ENCODE results near the gene UBASH3A.

UBASH3A gene

GRCh38 chr21:42411197-42411869, 7.6 kb downstream of the UBASH3A start:
- no peak for DNase-seq (ENCODE audit: low read depth)

DNA sequence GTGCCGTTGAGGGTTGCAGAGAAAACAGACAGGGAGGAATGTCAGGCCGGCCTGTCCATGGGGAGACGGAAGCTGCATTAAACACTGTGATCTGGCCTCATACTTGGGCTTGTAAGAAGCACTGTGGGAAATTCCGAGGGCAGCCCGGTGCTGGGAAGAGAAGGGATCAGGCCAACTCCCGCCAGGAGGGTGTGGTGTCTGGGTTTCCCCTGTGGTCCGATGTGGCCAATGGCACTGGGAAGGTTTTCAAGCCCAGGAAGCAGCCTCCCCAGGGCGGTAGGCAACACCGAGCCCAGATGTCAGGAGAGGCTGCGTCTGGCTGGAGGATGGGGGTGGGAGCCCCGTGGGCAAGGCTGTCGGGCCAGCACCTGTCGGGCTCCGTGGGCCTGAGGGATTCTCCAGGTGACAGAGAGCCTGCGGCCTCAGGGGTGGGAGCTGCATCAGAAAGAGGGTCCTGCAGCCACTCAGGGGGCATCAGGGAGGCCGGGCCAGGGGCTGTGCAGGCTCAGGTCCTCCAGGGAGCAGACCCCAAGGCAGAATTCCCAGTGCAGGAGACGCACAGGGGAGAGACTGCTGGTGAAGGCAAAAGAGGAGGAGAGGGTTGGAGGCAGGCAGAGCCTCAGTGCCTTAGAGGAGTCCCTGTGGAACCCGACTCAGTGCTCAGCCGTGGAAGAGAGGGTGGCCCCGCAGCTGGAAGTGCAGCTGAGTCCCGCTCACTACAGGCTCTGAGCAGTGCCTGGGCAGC, 8.4 kb downstream of the UBASH3A start:
- DNase-seq (ENCODE audit: low read depth): no peak

DNA sequence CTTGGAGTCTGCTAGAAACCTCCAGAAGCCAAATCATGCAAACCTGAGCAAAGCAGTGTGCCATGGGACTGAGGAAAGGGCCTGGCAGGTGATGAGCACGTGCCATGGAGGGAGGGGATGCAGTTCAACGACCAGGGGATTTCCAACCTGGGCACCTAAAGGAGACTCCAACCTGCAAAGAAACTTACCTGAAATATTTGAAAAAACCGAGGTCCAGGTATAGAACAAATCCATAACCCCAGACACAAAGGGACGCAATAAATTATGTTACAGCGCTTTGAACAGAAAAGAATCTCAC, 8.9 kb downstream of the UBASH3A start:
- no peak for DNase-seq (ENCODE audit: low read depth)

DNA sequence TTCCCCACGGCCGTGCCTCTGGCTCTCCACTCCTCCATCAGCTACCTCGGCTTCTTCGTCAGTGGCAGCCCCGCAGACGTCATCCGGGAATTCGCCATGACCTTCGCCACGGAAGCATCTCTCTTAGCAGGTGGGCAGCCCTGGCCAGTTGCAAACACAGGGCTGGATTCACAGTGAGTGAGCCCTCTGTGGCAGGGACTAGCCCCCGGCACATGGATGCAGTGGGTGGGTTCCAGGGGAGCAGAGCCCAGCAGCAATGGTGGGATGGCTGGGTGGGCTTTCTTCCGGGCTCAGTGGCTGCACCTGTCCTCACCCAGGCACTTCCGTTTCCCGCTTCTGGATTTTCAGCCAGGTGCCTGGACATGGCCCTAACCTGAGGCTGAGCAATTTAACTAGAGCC, 9.4 kb downstream of the UBASH3A start:
- no peak for DNase-seq (ENCODE audit: low read depth)

DNA sequence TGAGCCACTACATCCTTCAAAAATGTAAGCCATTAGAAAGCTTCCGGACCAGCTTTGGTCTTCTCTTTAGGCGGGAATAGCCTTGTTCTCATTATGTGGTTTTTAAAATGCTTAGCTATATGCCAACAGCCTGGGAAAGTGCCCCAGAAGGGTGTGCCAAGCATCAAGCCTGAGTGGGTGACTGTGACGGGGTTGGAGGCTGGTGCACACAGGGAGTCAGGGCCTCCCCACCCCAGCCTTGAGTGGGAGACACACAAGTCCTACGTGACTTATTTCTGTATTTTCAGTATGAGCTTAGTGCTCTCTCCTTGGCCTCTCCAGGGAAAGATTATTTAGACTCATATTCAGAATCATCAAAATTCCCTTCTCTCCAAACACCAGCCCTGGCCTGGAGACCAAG, 9.8 kb downstream of the UBASH3A start:
- DNase-seq (ENCODE audit: low read depth): no peak

DNA sequence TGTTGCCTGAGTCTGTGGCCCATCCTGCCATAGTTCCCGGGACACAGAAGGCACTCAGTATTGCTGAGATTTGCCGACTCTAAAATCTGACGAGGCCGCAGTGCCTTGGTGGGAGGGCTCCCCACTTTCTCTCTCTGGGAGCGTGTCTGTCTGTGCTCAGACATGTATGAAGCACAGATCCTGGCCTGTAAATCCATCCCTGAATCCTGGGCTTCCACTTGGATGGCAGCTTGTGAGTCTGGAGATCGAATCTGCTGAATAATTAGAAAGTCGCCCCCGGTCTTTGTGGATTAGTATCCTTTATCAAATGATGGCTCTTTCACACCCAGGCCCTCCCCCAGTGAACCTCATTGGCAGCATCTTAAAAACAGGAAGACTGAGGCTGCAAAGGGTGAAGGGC, 10.4 kb downstream of the UBASH3A start:
- no peak for DNase-seq (ENCODE audit: low read depth)

DNA sequence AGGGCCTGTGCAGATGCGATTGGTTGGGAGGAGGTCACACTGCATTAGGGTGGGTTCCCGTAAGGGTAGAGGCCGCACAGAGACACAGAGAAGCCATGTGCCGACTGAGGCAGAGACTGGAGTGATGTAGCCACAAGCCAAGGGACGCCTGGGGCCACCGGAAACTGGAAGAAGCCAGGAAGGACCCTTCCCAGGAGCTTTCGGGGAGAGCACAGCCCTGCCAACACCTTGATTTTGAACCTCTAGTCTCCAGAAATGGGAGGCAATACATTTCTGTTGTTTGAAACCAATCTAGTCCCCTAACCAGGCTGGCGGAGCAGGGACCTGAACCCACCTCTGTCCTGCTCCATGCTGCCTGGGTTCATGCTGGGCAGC, 10.8 kb downstream of the UBASH3A start:
- DNase-seq (ENCODE audit: low read depth): no peak

- no peak for DNase-seq (ENCODE audit: low read depth)
Observed at GRCh38 chr21:42414928-42415769, 11.4 kb downstream of the UBASH3A start.

DNA sequence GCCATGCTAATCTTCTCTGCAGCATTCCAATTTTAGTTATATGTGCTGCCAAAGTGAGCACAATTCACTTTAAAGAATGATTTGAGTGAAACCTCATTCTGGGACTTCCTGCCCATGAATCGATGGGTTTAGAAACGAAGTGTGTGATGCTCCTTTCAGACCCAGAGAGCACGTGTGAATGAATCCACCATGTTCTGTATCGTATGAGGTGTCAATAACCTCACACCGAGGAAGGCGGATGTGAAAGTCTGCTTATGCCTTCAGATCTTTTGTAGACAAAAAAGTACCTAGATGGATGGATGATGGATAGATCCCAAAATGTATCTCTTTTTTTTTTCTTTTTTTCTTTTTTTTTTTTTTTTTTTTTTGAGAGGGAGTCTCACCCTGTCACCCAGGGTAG, 13.8 kb downstream of the UBASH3A start:
- DNase-seq (ENCODE audit: low read depth): no peak

- DNase-seq (ENCODE audit: low read depth): no peak
Observed at GRCh38 chr21:42418886-42419285, 15.2 kb downstream of the UBASH3A start.

- no peak for DNase-seq (ENCODE audit: low read depth)
Observed at GRCh38 chr21:42419845-42420244, 16.1 kb downstream of the UBASH3A start.

- no peak for DNase-seq (ENCODE audit: low read depth)
Observed at GRCh38 chr21:42421018-42421793, 17.5 kb downstream of the UBASH3A start.

DNA sequence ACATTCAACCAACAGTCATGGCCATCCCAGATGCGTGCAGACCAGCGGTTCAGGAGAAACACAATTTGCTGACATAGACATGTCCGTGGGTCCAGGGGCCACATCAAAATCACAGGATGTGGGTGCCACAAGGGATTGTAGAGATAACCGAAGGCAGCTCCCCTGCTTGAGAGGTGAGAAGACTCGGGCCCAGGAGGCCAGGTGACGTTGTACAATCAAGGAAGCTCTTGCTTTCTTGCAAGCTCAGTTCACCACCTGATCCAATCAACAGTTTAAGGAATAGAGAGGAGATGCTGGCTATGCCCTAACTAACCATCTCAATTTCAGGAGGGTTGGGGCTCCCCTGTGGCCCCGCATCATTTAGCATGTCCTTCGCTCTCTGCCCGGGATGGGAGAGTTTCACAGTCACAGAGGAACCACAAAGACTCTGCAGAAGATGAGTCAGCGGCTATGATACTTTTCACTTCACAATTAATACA, 19.5 kb downstream of the UBASH3A start:
- no peak for DNase-seq (ENCODE audit: low read depth)

DNA sequence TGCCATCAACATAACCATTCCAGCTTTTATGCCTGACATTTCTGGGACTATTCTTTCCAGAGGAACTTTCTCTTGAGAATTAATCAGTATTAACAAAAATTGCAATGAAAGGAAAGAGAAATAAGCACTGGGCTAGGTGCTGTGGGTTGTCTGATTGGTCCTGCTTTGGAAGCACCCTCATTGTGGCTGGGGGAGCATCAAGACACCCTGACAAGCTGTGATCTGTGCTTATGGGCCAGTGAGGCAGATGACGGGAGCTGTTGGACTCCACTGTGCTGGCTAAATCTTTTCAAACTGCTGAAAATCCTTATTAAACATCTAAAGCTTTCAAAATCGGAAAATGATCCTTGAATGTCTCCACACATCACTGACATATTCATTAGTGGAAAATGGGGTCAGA, 20.0 kb downstream of the UBASH3A start:
- DNase-seq (ENCODE audit: low read depth): no peak

GRCh38 chr21:42424914-42425541, 21.3 kb downstream of the UBASH3A start:
- no peak for DNase-seq (ENCODE audit: low read depth)

DNA sequence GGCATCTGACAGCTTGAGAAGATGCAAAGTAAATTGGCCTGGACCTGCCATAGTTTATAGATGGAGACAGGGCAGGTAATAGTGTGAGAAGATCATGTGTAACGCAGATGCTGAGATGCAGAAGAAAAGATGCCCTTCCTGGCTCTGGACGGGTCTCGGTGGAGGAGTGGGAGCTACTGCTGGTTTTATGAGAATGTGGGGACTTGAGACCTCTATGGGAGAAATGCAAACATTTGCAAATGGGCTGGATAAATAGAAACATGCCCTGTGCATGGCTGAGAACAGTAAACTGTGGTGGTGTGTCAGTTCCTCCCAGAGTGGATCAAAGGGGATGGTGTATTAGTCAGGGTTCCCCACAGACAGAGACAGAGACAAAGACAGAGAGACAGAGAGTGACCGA, 21.9 kb downstream of the UBASH3A start:
- DNase-seq (ENCODE audit: low read depth): no peak

- DNase-seq (ENCODE audit: low read depth): no peak
Observed at GRCh38 chr21:42426424-42426823, 22.7 kb downstream of the UBASH3A start.

- no peak for DNase-seq (ENCODE audit: low read depth)
Observed at GRCh38 chr21:42426876-42427480, 23.3 kb downstream of the UBASH3A start.

DNA sequence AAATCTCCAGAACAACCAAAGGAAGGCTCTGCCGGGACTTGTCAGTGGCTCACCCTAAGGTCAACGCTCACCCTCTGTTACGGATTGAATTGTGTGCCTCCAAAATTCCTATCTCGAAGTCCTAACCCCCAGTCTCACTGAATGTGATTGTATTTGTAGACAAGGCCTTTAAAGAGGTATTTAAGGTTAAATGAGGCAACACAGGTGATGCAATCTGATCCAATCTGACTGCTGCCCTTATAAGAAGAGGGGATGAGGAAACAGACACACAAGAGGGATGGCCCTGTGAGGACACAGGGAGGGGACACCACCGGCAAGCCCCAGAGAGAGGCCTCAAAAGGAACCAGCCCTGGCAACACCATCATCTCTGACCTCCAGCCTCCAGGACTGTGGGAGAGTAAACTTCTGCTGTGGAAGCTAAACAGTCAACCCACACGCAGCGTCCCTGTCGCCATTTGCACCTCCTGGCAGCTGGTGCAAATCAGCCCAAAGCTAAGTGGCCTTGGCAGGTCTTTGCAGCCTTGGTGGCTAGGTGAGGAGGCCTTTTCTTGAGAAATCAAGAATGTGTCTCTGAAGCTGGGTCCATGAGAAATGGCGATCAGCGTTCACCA, 24.2 kb downstream of the UBASH3A start:
- DNase-seq (ENCODE audit: low read depth): no peak

DNA sequence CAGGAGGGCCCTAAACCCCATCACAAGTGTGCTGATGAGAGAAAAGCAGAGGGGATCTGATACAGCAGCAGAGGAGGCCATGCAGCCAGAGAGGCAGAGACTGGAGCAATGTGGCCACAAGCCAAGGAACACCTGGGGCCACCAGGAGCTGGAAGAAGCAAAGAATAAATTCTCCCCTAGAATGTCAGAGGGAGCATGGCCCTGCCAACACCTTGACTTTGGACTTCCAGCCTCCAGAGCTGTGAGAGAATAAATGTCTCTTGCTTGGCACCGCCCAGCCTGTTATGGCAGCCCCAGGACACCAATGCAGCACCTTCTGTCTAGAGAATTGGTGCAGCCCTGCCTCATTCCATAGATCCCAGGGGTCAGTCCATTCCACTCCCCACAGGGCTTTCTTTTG, 25.3 kb downstream of the UBASH3A start:
- no peak for DNase-seq (ENCODE audit: low read depth)

GRCh38 chr21:42429856-42430255, 26.2 kb downstream of the UBASH3A start:
- DNase-seq (ENCODE audit: low read depth): no peak

Measured in GM04503 (cell line).